Measurements from ENCODE around the gene HOXA4. TPM values are rescaled to one million over a fixed set of nuclear protein-coding genes. Genes with fewer than 3 reads are reported as not detected.

Gene HOXA4
- total RNA-seq, 1 experiment from 2014 or later, result not detected

GRCh38 chr7:27101957-27102580 is 28.5 kb downstream of the HOXA4 start (continued):
- TF ChIP-seq STAT6 (CRISPR knock-in tag; conservative IDR thresholded peaks at IDR 0.05; ENCODE audit: low read depth), result no peak
- TF ChIP-seq, protein P1, sequence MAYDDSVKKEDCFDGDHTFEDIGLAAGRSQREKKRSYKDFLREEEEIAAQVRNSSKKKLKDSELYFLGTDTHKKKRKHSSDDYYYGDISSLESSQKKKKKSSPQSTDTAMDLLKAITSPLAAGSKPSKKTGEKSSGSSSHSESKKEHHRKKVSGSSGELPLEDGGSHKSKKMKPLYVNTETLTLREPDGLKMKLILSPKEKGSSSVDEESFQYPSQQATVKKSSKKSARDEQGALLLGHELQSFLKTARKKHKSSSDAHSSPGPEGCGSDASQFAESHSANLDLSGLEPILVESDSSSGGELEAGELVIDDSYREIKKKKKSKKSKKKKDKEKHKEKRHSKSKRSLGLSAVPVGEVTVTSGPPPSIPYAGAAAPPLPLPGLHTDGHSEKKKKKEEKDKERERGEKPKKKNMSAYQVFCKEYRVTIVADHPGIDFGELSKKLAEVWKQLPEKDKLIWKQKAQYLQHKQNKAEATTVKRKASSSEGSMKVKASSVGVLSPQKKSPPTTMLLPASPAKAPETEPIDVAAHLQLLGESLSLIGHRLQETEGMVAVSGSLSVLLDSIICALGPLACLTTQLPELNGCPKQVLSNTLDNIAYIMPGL (CRISPR knock-in tag; IDR thresholded peaks at IDR 0.05), result no peak
- TF ChIP-seq ZNF671 (CRISPR knock-in tag; IDR thresholded peaks at IDR 0.05), result no peak
- no peak for TF ChIP-seq ZNF138 (CRISPR knock-in tag; conservative IDR thresholded peaks at IDR 0.05)
- no peak for TF ChIP-seq SP1 (CRISPR knock-in tag; conservative IDR thresholded peaks at IDR 0.05)
- no peak for TF ChIP-seq JAZF1 (CRISPR knock-in tag; IDR thresholded peaks at IDR 0.05)
- no peak for TF ChIP-seq ATF1 (CRISPR knock-in tag; IDR thresholded peaks at IDR 0.05)
- TF ChIP-seq, protein P2, sequence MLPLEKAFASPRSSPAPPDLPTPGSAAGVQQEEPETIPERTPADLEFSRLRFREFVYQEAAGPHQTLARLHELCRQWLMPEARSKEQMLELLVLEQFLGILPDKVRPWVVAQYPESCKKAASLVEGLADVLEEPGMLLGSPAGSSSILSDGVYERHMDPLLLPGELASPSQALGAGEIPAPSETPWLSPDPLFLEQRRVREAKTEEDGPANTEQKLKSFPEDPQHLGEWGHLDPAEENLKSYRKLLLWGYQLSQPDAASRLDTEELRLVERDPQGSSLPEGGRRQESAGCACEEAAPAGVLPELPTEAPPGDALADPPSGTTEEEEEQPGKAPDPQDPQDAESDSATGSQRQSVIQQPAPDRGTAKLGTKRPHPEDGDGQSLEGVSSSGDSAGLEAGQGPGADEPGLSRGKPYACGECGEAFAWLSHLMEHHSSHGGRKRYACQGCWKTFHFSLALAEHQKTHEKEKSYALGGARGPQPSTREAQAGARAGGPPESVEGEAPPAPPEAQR (CRISPR knock-in tag; IDR thresholded peaks at IDR 0.05), result no peak
- no peak for TF ChIP-seq NFATC4 (CRISPR knock-in tag; IDR thresholded peaks at IDR 0.05)
- TF ChIP-seq ZNF263 (CRISPR knock-in tag; IDR thresholded peaks at IDR 0.05; ENCODE audit: low read depth), result no peak

DNA sequence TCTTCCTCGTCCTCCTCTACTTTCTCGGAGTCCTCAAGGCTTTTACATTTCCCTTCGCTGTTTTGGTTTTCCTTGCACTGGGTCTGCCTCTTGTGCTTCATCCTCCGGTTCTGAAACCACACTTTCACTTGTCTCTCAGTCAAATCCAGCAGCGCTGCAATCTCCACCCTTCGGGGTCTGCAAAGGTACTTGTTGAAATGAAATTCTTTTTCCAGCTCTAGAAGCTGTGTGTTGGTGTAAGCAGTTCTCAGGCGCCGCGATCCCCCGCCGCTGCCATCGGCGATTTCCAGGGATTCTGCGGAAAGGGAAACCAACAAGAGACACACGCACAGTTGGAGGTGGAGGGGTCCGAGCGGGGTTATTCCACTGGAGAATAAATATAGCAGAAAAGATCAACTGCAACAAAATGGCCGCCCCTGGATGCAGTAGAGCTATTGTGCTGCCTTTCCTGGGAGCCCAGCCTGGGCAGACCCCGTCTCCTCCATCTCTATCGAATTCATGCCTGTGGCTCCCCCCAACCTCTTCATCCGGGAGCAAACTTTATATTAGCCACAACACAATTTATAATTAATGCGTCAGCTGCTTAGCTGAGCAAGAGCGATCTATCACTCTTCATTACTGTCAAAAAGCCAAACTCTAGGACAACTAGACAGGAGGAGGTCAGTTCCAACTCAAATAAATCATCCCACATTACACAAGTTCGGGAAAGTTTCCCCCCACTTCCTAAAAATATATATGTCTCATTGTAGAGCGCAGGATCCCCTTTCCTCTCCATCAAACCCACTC is 29.2 kb downstream of the HOXA4 start:
- Mint-ChIP-seq H3K9me3 (no peaks in the 10 kb centered on the region), H3K4me1 (peaks cover 50% of the 10 kb centered on the region), H3K36me3 (peaks cover 6% of the 10 kb centered on the region), H3K27ac (no peak overlapping the region), H3K27me3 (ENCODE audit: low read depth) (peaks cover 100% of the 10 kb centered on the region), H3K4me3 (peak overlapping the region; percentile 35)
- no peak for DNase-seq (ENCODE audit: low spot score)
- CTCF ChIA-PET, result interaction anchor here (0.7 to 1.2 kb wide), 3 partner anchors 9 to 79 kb away, joined by 3 to 4 read pairs (median 3); no protein-coding TSS in a partner anchor
- POLR2A ChIA-PET, result interaction anchor here (1.8 kb wide), 1 partner anchor 14 kb away, joined by 4 read pairs; no protein-coding TSS in a partner anchor
- no peak for ATAC-seq
- TF ChIP-seq, protein P3, sequence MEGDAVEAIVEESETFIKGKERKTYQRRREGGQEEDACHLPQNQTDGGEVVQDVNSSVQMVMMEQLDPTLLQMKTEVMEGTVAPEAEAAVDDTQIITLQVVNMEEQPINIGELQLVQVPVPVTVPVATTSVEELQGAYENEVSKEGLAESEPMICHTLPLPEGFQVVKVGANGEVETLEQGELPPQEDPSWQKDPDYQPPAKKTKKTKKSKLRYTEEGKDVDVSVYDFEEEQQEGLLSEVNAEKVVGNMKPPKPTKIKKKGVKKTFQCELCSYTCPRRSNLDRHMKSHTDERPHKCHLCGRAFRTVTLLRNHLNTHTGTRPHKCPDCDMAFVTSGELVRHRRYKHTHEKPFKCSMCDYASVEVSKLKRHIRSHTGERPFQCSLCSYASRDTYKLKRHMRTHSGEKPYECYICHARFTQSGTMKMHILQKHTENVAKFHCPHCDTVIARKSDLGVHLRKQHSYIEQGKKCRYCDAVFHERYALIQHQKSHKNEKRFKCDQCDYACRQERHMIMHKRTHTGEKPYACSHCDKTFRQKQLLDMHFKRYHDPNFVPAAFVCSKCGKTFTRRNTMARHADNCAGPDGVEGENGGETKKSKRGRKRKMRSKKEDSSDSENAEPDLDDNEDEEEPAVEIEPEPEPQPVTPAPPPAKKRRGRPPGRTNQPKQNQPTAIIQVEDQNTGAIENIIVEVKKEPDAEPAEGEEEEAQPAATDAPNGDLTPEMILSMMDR (IDR thresholded peaks at IDR 0.05), result no peak
- TF ChIP-seq, protein P1 (CRISPR knock-in tag; IDR thresholded peaks at IDR 0.05), result no peak
- TF ChIP-seq TP53 (CRISPR knock-in tag; IDR thresholded peaks at IDR 0.05), result no peak

Data from WTC11 (cell line).